H1 (cell line): ENCODE results near the gene RASGRP1.

ENCODE experiments used
- CEBPB ChIP-seq: IDR thresholded peaks from 2 replicates; pipeline ENCODE4 v1.6.1; 2012; ENCODE audit warnings: low read depth, low read length
- GABPA ChIP-seq: IDR thresholded peaks from 2 replicates; pipeline ENCODE4 v1.6.1; 2011; ENCODE audit warnings: mild to moderate bottlenecking, low read length, moderate library complexity, borderline replicate concordance; ENCODE audit not compliant: insufficient read depth
- JUND ChIP-seq: IDR thresholded peaks from 2 replicates; pipeline ENCODE4 v1.6.1; 2011; ENCODE audit warnings: mild to moderate bottlenecking, improper control_type of control experiment, low read length
- POLR2A ChIP-seq, 2 experiments: IDR thresholded peaks; 1 replicate in 1 of 2; 2 replicates in 1 of 2; pipeline ENCODE4 v1.6.1; 2011; ENCODE audit warnings: low read depth in 2 of 2, low read length in 2 of 2, mild to moderate bottlenecking in 2 of 2; ENCODE audit errors: control extremely low read depth in 1 of 2
- RXRA ChIP-seq: IDR thresholded peaks from 2 replicates; pipeline ENCODE4 v1.6.1; 2011; ENCODE audit warnings: low read depth, mild to moderate bottlenecking, low read length, moderate library complexity; ENCODE audit not compliant: insufficient read depth
- TAF7 ChIP-seq: optimal IDR thresholded peaks from 2 replicates; pipeline ENCODE3; 2011; ENCODE audit warnings: low read depth, mild to moderate bottlenecking, inconsistent platforms, low read length, moderate library complexity, borderline replicate concordance
- TCF12 ChIP-seq: IDR thresholded peaks from 2 replicates; pipeline ENCODE4 v1.6.1; 2011; ENCODE audit warnings: low read depth, mild to moderate bottlenecking, low read length
- TF ChIP-seq, protein P1 (sequence below), 3 experiments: IDR thresholded peaks; 1 replicate in 2 of 3; 2 replicates in 1 of 3; pipeline versions ENCODE4 v1.5.1 to v1.6.1; 2011; ENCODE audit warnings: low read length in 3 of 3, mild to moderate bottlenecking in 3 of 3, inconsistent platforms in 2 of 3, low read depth in 1 of 3, moderate library complexity in 1 of 3; ENCODE audit not compliant: insufficient read depth in 1 of 3; ENCODE audit errors: control extremely low read depth in 1 of 3

DNA sequence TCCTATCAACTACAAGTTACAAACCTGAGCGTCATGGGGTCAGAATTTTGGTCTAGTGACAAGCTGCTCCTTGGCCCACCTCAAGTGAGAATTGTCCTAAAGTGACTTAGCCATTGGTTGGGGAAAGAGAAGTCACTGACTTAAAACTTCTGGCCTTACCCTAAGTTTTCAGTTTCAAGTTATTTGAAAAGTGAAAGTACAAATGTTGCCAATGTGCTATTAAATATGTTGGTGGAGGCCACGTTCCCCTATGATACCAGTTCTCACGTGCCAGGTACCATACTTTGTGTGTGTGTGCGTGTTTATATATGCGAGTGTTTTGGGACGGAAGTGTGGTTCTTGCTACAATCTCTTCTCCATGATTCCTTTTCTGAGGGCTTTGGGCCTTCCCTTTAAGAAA is 22.6 kb upstream of the RASGRP1 start:
- no peak for TF ChIP-seq TCF12
- no peak for TF ChIP-seq CEBPB
- TF ChIP-seq, protein P1, sequence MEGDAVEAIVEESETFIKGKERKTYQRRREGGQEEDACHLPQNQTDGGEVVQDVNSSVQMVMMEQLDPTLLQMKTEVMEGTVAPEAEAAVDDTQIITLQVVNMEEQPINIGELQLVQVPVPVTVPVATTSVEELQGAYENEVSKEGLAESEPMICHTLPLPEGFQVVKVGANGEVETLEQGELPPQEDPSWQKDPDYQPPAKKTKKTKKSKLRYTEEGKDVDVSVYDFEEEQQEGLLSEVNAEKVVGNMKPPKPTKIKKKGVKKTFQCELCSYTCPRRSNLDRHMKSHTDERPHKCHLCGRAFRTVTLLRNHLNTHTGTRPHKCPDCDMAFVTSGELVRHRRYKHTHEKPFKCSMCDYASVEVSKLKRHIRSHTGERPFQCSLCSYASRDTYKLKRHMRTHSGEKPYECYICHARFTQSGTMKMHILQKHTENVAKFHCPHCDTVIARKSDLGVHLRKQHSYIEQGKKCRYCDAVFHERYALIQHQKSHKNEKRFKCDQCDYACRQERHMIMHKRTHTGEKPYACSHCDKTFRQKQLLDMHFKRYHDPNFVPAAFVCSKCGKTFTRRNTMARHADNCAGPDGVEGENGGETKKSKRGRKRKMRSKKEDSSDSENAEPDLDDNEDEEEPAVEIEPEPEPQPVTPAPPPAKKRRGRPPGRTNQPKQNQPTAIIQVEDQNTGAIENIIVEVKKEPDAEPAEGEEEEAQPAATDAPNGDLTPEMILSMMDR (IDR thresholded peaks at IDR 0.05; ENCODE audit: control extremely low read depth in 1 of 3, insufficient read depth in 1 of 3, low read depth in 1 of 3, low read length in 3 of 3), result no peak
- TF ChIP-seq JUND, result no peak
- TF ChIP-seq POLR2A (IDR thresholded peaks at IDR 0.05; ENCODE audit: control extremely low read depth in 1 of 2, low read depth in 2 of 2, low read length in 2 of 2), result no peak
- no peak for TF ChIP-seq GABPA
- TF ChIP-seq TAF7, result no peak
- no peak for TF ChIP-seq RXRA
